ENCODE data around the gene LRP1B.

GRCh38 chr2:141475801-141476200 is 655.0 kb downstream of the LRP1B start:
- no peak for TF ChIP-seq CTCF (IDR thresholded peaks at IDR 0.05; ENCODE audit: low read depth, low read length, poor library complexity, severe bottlenecking)
- TF ChIP-seq EZH2phosphoT487 (IDR thresholded peaks at IDR 0.05; ENCODE audit: borderline replicate concordance, low read length) = no peak
